HG03064 (cell line): ENCODE measurements around the gene PTCD2.

Source experiments
- ATAC-seq: cut with Tn5 transposase; IDR thresholded peaks from one replicate; pipeline ENCODE4 v1.9.1; 2021; ENCODE audit warnings: low read depth; ENCODE audit not compliant: unreplicated experiment

The PTCD2 gene, protein sequence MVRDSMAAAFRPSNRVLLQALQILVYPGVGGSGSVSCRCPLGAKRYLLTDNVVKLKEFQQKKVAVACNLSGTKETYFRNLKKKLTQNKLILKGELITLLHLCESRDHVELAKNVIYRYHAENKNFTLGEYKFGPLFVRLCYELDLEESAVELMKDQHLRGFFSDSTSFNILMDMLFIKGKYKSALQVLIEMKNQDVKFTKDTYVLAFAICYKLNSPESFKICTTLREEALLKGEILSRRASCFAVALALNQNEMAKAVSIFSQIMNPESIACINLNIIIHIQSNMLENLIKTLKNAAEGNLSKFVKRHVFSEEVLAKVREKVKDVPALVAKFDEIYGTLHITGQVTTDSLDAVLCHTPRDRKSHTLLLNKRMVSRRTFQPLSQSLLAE

GRCh38 chr5:72319976-72320752 is at the start of gene PTCD2, which contains the start of gene MRPS27:
PTCD2 (plus strand) TSS chr5:72320373; CDS start chr5:72320383, 10 bp downstream.
MRPS27 (minus strand) TSS chr5:72320240; CDS start chr5:72320221, 19 bp downstream.
- peak; percentile 99 for ATAC-seq

DNA sequence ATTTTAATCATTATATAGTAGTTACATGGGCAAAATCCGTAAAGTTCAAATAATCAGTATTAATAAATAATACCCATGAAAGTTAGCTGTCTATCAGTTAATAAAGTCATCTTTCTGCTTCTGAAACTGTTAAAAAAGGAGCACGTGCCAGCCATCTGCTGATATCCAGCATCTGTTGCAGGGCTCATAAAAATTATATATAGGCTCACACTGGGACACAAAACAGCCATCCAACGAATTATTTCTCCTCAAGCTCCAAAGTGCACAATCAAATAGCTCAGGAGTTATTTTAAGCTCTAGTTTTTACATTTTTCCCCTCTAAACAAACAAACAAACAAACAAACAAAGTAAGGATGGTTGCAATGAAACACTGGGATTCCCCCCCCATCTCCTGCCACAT is 48.5 kb upstream of the PTCD2 start:
- ATAC-seq = no peak

GRCh38 chr5:72272398-72272797 is 47.8 kb upstream of the PTCD2 start:
- no peak for ATAC-seq

DNA sequence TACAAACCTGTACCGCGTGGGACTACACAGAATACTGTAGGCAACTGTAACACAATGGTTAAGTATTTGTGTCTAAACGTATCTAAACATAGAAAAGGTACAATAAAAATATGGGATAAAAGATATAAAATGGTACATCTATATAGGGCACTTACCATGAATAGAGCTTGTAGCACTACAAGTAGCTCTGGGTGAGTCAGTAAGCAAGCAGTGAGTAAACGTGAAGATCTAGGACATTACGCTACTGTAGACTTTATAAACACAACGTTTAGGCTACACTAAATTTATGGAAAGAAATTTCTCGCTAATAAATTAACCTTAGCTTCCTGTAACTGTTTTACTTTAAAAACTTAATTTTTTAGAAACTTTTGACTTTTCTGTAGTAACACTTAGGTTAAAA is 46.6 kb upstream of the PTCD2 start:
- ATAC-seq = no peak

GRCh38 chr5:72276219-72276752 is 43.9 kb upstream of the PTCD2 start:
- no peak for ATAC-seq

DNA sequence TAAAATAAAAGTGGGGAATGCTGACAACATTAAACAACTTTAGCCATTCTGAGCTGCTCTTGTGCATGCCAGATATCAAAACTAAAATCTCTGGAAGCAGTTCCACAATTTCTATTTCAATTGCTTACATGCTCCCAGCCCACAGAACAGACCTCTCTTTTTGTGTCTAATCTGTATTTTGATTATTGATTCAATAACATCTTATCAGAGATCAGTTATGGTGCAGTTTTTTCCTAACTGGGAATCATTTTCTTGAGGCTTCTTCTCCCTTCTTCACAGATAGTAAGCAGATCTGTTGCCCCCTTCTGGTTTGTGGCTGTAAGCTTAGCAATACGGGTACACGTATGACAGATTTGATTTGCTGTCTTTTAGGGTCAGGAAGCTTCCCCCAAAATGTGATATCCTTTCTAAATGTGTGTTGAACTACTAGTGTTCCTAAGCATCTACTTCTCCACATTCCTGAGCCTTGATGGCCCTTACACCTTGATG is 39.5 kb upstream of the PTCD2 start:
- ATAC-seq = no peak

DNA sequence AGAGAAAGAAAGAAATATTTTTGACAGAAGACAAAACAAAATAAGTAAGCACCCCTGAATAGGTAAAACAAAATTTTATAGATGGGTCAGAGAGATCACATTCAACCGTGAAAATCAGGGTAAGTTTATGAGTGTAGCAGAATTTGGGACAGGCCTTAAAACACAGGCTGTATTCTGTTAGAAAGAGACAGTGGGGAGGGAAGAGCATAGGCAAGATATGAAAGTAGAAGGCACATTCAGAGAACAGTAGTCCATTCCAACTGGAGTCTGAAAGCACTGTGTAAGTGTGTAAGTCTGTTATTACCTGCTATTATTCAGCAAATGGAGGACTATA is 38.8 kb upstream of the PTCD2 start:
- ATAC-seq = no peak

- no peak for ATAC-seq
Observed at GRCh38 chr5:72281764-72282499, 38.2 kb upstream of the PTCD2 start.

GRCh38 chr5:72282878-72283277 is 37.3 kb upstream of the PTCD2 start:
- ATAC-seq = no peak

DNA sequence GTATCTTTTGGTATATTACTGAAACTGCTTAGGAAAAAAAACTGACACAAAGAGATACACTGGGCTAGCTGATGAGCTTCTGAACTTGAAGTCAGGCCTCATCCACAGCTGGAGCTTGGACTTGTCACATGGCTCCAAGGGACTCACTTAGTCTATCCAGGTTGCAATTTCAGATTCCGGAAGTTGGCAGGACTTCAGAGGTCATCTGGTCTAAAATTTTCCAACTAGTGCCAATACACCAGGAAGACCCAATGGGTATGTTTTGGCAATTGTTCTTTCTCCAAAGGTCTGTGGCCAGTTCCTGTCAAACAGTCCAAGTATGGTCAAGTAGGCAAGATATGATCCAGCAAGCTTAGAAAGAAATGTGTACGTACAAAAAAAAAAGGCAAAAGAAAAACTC is 36.8 kb upstream of the PTCD2 start:
- no peak for ATAC-seq

GRCh38 chr5:72284559-72285423 is 35.4 kb upstream of the PTCD2 start:
- ATAC-seq = no peak

DNA sequence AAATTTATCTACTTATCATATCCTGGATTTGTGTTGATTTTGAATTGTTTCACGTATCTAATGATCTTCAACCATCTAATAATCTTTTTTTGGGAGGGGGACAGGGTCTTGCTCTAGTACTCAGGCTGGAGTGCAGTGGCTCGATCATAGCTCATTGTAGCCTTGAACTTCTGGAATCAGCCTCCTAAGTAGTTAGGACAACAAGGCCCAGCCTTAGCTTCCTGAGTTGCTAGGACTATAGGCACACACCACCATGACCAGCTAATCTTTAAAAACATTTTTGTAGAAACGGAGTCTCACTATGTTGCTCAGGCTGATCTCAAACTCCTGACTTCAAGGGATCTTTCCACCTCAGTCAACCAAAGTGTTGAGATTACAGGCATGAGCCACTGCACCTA is 34.8 kb upstream of the PTCD2 start:
- no peak for ATAC-seq

GRCh38 chr5:72286798-72287197 is 33.4 kb upstream of the PTCD2 start:
- ATAC-seq = no peak

DNA sequence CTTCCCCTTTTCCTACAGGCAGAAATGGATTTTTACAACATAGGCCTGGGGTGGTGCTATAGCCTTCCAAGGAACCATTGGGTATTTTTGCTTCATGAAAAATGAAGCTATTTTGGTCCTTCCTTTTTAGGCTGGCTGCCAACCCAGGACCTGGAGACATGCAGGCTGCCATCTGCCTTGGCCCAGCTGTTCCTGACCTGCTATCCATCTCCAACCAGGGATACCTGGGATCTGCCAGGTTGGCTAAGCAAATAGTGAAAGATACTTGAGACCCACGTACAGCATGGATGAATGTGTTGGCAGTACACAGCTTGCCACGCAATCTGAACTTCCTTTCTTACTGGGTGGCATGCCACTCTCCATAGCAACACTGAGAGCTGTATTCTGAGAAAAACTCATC is 31.2 kb upstream of the PTCD2 start:
- ATAC-seq = no peak

GRCh38 chr5:72290356-72291133 is 29.6 kb upstream of the PTCD2 start:
- ATAC-seq = no peak

- ATAC-seq = no peak
Observed at GRCh38 chr5:72291601-72292000, 28.6 kb upstream of the PTCD2 start.

DNA sequence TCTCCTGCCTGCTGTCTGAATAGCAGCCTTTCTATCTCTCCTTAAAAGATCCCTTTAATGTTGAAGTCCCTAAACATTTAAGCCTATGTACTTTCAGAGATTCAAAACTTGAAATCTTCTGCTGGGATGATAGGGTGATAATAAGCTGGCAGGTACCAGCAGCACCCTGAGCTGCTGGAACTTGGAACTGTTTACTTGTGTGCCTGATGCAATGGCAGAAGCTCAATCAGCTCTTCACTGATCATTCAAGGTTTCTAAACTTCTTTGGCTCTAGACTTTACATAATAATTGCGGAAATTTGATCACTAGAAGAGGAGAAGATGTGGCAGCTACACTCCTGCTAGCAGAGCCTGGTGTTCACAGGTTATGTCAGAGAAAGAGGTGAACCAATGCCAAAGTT is 27.8 kb upstream of the PTCD2 start:
- no peak for ATAC-seq

GRCh38 chr5:72293495-72294055 is 26.6 kb upstream of the PTCD2 start:
- no peak for ATAC-seq

- no peak for ATAC-seq
Observed at GRCh38 chr5:72294473-72294872, 25.7 kb upstream of the PTCD2 start.
